ENCODE results near the gene LTA.
A peak's percentile ranks its signal among the peaks of the same experiment; 100 is the strongest.
"Not testable (repeated sequence)": the region's sequence is repeated elsewhere in the genome, so short reads cannot be mapped to it uniquely, and the experiment has no call there.

The LTA gene

GRCh38 chr6:31587791-31588777, 16.0 kb downstream of the LTA start:
- no peak for FAIRE-seq

GRCh38 chr6:31588871-31589650, 17.0 kb downstream of the LTA start:
- FAIRE-seq: no peak

- not testable (repeated sequence) for FAIRE-seq
Measured at GRCh38 chr6:31590691-31591090, 18.6 kb downstream of the LTA start.

- no peak for FAIRE-seq
Measured at GRCh38 chr6:31592396-31592771, 20.3 kb downstream of the LTA start.

GRCh38 chr6:31597006-31597405, 24.9 kb downstream of the LTA start:
- FAIRE-seq: no peak

- FAIRE-seq: no peak
Measured at GRCh38 chr6:31607317-31607716, 35.2 kb downstream of the LTA start.

GRCh38 chr6:31609519-31610406, 37.7 kb downstream of the LTA start:
- FAIRE-seq: no peak

- FAIRE-seq: no peak
Measured at GRCh38 chr6:31610968-31611367, 38.9 kb downstream of the LTA start.

- FAIRE-seq: no peak
Measured at GRCh38 chr6:31614075-31614619, 42.1 kb downstream of the LTA start.

GRCh38 chr6:31614684-31615578, 42.8 kb downstream of the LTA start, which contains the start of gene AIF1:
Gene AIF1, plus strand, starts transcription at chr6:31615234. Its CDS starts 96 bp downstream, at chr6:31615330.
- no peak for FAIRE-seq

- no peak for FAIRE-seq
Measured at GRCh38 chr6:31615748-31616147, 43.7 kb downstream of the LTA start.

- no peak for FAIRE-seq
Measured at GRCh38 chr6:31617010-31617409, 44.9 kb downstream of the LTA start.

GRCh38 chr6:31619805-31620585, 47.9 kb downstream of the LTA start:
- FAIRE-seq: peak; percentile 47

GRCh38 chr6:31620586-31621319, 48.7 kb downstream of the LTA start, which contains the start of gene PRRC2A:
Gene PRRC2A, plus strand, starts transcription at chr6:31620715. Its CDS starts 2,075 bp downstream, at chr6:31622790.
- no peak for FAIRE-seq

GRCh38 chr6:31621320-31621939, 49.3 kb downstream of the LTA start:
- no peak for FAIRE-seq

- FAIRE-seq: no peak
Measured at GRCh38 chr6:31621991-31622390, 49.9 kb downstream of the LTA start.

- FAIRE-seq: no peak
Measured at GRCh38 chr6:31622684-31623091, 50.6 kb downstream of the LTA start.

Measured in colon (tissue), 2 donors.